HCT116 (cell line): ENCODE data around the gene NETO1. TPM values are rescaled to one million over a fixed set of nuclear protein-coding genes. Genes with fewer than 3 reads are reported as not detected.

Experiments
- ATAC-seq: fragments of 200-7000 bp; cut with Tn5 transposase; 2 replicates; pipeline ENCODE4 v1.9.1; 2020; ENCODE audit warnings: mild to moderate bottlenecking, moderate library complexity
- BruUV-seq: library from RNA; stranded (reverse); fragments of 400-500 nt; replicated peaks from 2 replicates; lab custom pipeline; 2021; lab: Mats Ljungman, UMichigan
- CTCF ChIA-PET: fragments of 300-600 bp; sonication (Branson Sonifier 250); formaldehyde crosslinking; loops from one replicate; lab custom pipeline; 2021; ENCODE audit warnings: antibody characterized with exemption; lab: Charles Lee
- POLR2A ChIA-PET: fragments of 300-600, 350-600 bp; sonication (Branson Sonifier 250); formaldehyde crosslinking; loops from one replicate; lab custom pipeline; 2021; ENCODE audit warnings: antibody characterized with exemption; lab: Charles Lee
- RAD21 ChIA-PET, 2 experiments: fragments of 300-600 bp; sonication (Branson Sonifier 250); formaldehyde crosslinking; loops; one replicate each; lab custom pipeline; 2023; ENCODE audit warnings: low total read pairs in 2 of 2; ENCODE audit not compliant: uncharacterized antibody in 2 of 2, unreplicated experiment in 2 of 2, low non-redundant PET in 1 of 2; lab: Charles Lee
- DNase-seq: peaks from one replicate; pipeline ENCODE4 v3.0.0-alpha.2; 2010; ENCODE audit warnings: low read depth, low spot score
- H2AFZ ChIP-seq: fragments of 200-600 bp; shearing (Covaris generic), sonication (generic); 2 replicates; pipeline ENCODE4 v1.6.1; 2017; ENCODE audit warnings: low read depth, mixed run types, mixed read lengths, antibody characterized with exemption, low read length; ENCODE audit not compliant: poor library complexity, severe bottlenecking
- H3K27ac ChIP-seq: 2 replicates; pipeline ENCODE4 v1.5.1; 2012; ENCODE audit warnings: low read depth, low read length
- H3K27me3 ChIP-seq: fragments of 200-600 bp; sonication (generic); 2 replicates; pipeline ENCODE4 v1.6.1; 2016; ENCODE audit warnings: mixed run types, low read length, mixed read lengths; ENCODE audit not compliant: insufficient read depth
- H3K36me3 ChIP-seq, 2 experiments: fragments of 200-500 bp in 1 of 2; fragments of 200-600 bp in 1 of 2; sonication (Bioruptor generic) in 1 of 2; sonication (generic) in 1 of 2; 2 replicates each; pipeline versions ENCODE4 v1.5.1 to v1.6.1; 2014 to 2016; ENCODE audit warnings: low read length in 2 of 2, inconsistent platforms in 1 of 2, mixed read lengths in 1 of 2, mixed run types in 1 of 2; ENCODE audit not compliant: insufficient read depth in 2 of 2, control insufficient read depth in 1 of 2
- H3K4me1 ChIP-seq, 2 experiments: fragments of 200-600 bp in 1 of 2; sonication (generic) in 1 of 2; 2 replicates each; pipeline versions ENCODE4 v1.5.1 to v1.6.1; 2012 to 2017; ENCODE audit warnings: low read length in 2 of 2, inconsistent platforms in 1 of 2, mild to moderate bottlenecking in 1 of 2, mixed read lengths in 1 of 2, mixed run types in 1 of 2, moderate library complexity in 1 of 2; ENCODE audit not compliant: insufficient read depth in 2 of 2, control insufficient read depth in 1 of 2
- H3K4me2 ChIP-seq: fragments of 200-600 bp; sonication (generic); 2 replicates; pipeline ENCODE4 v1.6.1; 2017; ENCODE audit warnings: mixed run types, low read length, mixed read lengths
- H3K4me3 ChIP-seq, 2 experiments: fragments of 200-600 bp in 1 of 2; sonication (generic) in 1 of 2; replicated peaks in 1 of 2; 2 replicates each; pipeline ENCODE4 v1.5.1; 2011 to 2016; ENCODE audit warnings: low read length in 2 of 2, control low read depth in 1 of 2, low read depth in 1 of 2, mild to moderate bottlenecking in 1 of 2, mixed read lengths in 1 of 2, mixed run types in 1 of 2
- H3K79me2 ChIP-seq: fragments of 200-600 bp; sonication (generic); 2 replicates; pipeline ENCODE4 v1.6.1; 2017; ENCODE audit warnings: mild to moderate bottlenecking, mixed run types, low read length, moderate library complexity, mixed read lengths; ENCODE audit not compliant: insufficient read depth
- H3K9ac ChIP-seq: fragments of 200-600 bp; sonication (generic); 2 replicates; pipeline ENCODE4 v1.6.1; 2016; ENCODE audit warnings: low read length, mixed read lengths
- H3K9me2 ChIP-seq: fragments of 200-600 bp; sonication (generic), shearing (Covaris generic); 2 replicates; pipeline ENCODE4 v1.6.1; 2017; ENCODE audit warnings: mixed run types, mild to moderate bottlenecking, moderate library complexity; ENCODE audit not compliant: insufficient read depth
- H3K9me3 ChIP-seq, 2 experiments: fragments of 200-500 bp in 1 of 2; fragments of 200-600 bp in 1 of 2; sonication (Bioruptor generic) in 1 of 2; sonication (generic) in 1 of 2; 2 replicates each; pipeline ENCODE4 v1.6.1; 2014 to 2017; ENCODE audit warnings: low read length in 2 of 2, mixed read lengths in 2 of 2, inconsistent platforms in 1 of 2, low read depth in 1 of 2, mild to moderate bottlenecking in 1 of 2, mixed run types in 1 of 2, moderate library complexity in 1 of 2; ENCODE audit not compliant: control insufficient read depth in 1 of 2, insufficient read depth in 1 of 2
- H4K20me1 ChIP-seq: fragments of 200-600 bp; sonication (generic), shearing (Covaris generic); 2 replicates; pipeline ENCODE4 v1.6.1; 2017; ENCODE audit warnings: mixed run types, mild to moderate bottlenecking, moderate library complexity; ENCODE audit not compliant: insufficient read depth
- CBX3 ChIP-seq: IDR thresholded peaks from 2 replicates; pipeline ENCODE4 v1.6.1; 2012; ENCODE audit warnings: low read depth
- CEBPB ChIP-seq: IDR thresholded peaks from 2 replicates; pipeline ENCODE4 v1.6.1; 2012; ENCODE audit warnings: low read depth
- EGR1 ChIP-seq: IDR thresholded peaks from 2 replicates; pipeline ENCODE4 v1.6.1; 2012; ENCODE audit warnings: low read depth
- ELF1 ChIP-seq: IDR thresholded peaks from 2 replicates; pipeline ENCODE4 v1.6.1; 2012; ENCODE audit warnings: low read depth, borderline replicate concordance
- EZH2 ChIP-seq: fragments of 200-600 bp; sonication (generic); IDR thresholded peaks from 2 replicates; pipeline ENCODE4 v1.6.1; 2017; ENCODE audit warnings: antibody characterized with exemption, mixed run types
- EZH2phosphoT487 ChIP-seq: fragments of 200-600 bp; IDR thresholded peaks from 2 replicates; pipeline ENCODE4 v1.6.1; 2018; ENCODE audit warnings: antibody characterized with exemption, borderline replicate concordance
- FOSL1 ChIP-seq: IDR thresholded peaks from 2 replicates; pipeline ENCODE4 v1.6.1; 2012; ENCODE audit warnings: low read depth
- POLR2A ChIP-seq: IDR thresholded peaks from 2 replicates; pipeline ENCODE4 v1.7.0; 2011; ENCODE audit warnings: borderline replicate concordance; ENCODE audit not compliant: insufficient read depth, insufficient read length; ENCODE audit errors: extremely low read depth
- POLR2AphosphoS5 ChIP-seq: IDR thresholded peaks from 2 replicates; pipeline ENCODE4 v1.6.1; 2011; ENCODE audit warnings: mild to moderate bottlenecking, low read depth, low read length, moderate library complexity
- RAD21 ChIP-seq: IDR thresholded peaks from 2 replicates; pipeline ENCODE4 v1.6.1; 2012; ENCODE audit warnings: low read depth, mild to moderate bottlenecking
- SIN3A ChIP-seq: IDR thresholded peaks from 2 replicates; pipeline ENCODE4 v1.6.1; 2012; ENCODE audit warnings: low read depth
- SP1 ChIP-seq: IDR thresholded peaks from 2 replicates; pipeline ENCODE4 v1.6.1; 2012; ENCODE audit warnings: low read depth
- TCF7L2 ChIP-seq: IDR thresholded peaks from 2 replicates; pipeline ENCODE4 v1.7.0; 2011; ENCODE audit warnings: borderline replicate concordance, inconsistent platforms; ENCODE audit not compliant: insufficient read depth, insufficient read length; ENCODE audit errors: extremely low read depth
- ZFX ChIP-seq: fragments of 450-650 bp; IDR thresholded peaks from 2 replicates; pipeline ENCODE4 v1.6.1; 2017
- intact Hi-C: fragments of 100-400 bp; cut with micrococcal nuclease; formaldehyde crosslinking; loops from 2 replicates; pipeline ENCODE4 v1.10.0; 2022
- total RNA-seq: library from RNA; stranded (reverse); gene quantifications from one replicate; pipeline ENCODE4 v1.2.1, GENCODE V29; 2021; ENCODE audit not compliant: unreplicated experiment
- TF ChIP-seq, protein P1 (sequence below): IDR thresholded peaks from 2 replicates; pipeline ENCODE4 v1.6.1; 2012
- TF ChIP-seq, protein P2 (sequence below): IDR thresholded peaks from 2 replicates; pipeline ENCODE4 v1.6.1; 2012; ENCODE audit warnings: low read depth
- TF ChIP-seq, protein P3 (sequence below), 3 experiments: fragments of 200-600 bp in 1 of 3; sonication (generic) in 1 of 3; IDR thresholded peaks in 2 of 3; conservative IDR thresholded peaks in 1 of 3; 2 replicates each; pipeline ENCODE4 v1.5.1; 2012 to 2017; ENCODE audit warnings: low read depth in 2 of 3, low read length in 2 of 3, antibody characterized with exemption in 1 of 3, borderline replicate concordance in 1 of 3, control low read depth in 1 of 3, mild to moderate bottlenecking in 1 of 3, mixed read lengths in 1 of 3, mixed run types in 1 of 3, moderate library complexity in 1 of 3; ENCODE audit not compliant: insufficient read depth in 1 of 3

NETO1 gene
- total RNA-seq, 1 experiment from 2014 or later: not detected

DNA sequence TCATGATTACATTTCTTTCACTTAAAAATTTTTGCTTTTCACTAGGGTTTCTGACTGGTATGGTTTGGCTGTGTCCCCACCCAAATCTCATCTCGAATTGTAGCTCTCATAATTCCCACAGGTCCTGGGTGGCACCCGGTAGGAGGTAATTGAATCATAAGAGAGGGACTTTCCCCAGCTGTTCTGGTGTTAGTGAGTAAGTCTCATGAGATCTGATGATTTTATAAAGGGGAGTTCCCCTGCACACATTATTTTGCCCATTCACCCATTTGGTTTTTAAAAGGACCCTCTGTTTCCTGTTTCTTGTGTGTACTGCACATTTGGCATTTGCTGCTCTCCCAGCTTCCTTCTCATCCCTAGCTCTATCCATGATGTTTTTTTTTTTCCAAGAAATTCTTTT lies 27.8 kb upstream of the NETO1 start:
- Histone ChIP-seq H3K79me2 (no peaks in the 10 kb centered on the region), H3K9me2 (no peaks in the 10 kb centered on the region), H3K4me1 (no peaks in the 10 kb centered on the region), H4K20me1 (no peaks in the 10 kb centered on the region), H3K4me3 (no peak overlapping the region), H3K27ac (no peak overlapping the region), H3K9me3 (peaks cover 3 to 39% of the 10 kb centered on the region in 2 experiments; a peak in 2 of 4 replicates), H3K9ac (no peak overlapping the region), H2AFZ (no peak overlapping the region), H3K4me2 (no peak overlapping the region), H3K27me3 (no peaks in the 10 kb centered on the region), H3K36me3 (no peaks in the 10 kb centered on the region)
- POLR2A ChIA-PET: no interaction called here
- CTCF ChIA-PET: no interaction called here
- intact Hi-C loops: no loop called here
- TF ChIP-seq, protein P1, sequence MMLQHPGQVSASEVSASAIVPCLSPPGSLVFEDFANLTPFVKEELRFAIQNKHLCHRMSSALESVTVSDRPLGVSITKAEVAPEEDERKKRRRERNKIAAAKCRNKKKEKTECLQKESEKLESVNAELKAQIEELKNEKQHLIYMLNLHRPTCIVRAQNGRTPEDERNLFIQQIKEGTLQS: no peak
- no peak for TF ChIP-seq FOSL1
- TF ChIP-seq, protein P2, sequence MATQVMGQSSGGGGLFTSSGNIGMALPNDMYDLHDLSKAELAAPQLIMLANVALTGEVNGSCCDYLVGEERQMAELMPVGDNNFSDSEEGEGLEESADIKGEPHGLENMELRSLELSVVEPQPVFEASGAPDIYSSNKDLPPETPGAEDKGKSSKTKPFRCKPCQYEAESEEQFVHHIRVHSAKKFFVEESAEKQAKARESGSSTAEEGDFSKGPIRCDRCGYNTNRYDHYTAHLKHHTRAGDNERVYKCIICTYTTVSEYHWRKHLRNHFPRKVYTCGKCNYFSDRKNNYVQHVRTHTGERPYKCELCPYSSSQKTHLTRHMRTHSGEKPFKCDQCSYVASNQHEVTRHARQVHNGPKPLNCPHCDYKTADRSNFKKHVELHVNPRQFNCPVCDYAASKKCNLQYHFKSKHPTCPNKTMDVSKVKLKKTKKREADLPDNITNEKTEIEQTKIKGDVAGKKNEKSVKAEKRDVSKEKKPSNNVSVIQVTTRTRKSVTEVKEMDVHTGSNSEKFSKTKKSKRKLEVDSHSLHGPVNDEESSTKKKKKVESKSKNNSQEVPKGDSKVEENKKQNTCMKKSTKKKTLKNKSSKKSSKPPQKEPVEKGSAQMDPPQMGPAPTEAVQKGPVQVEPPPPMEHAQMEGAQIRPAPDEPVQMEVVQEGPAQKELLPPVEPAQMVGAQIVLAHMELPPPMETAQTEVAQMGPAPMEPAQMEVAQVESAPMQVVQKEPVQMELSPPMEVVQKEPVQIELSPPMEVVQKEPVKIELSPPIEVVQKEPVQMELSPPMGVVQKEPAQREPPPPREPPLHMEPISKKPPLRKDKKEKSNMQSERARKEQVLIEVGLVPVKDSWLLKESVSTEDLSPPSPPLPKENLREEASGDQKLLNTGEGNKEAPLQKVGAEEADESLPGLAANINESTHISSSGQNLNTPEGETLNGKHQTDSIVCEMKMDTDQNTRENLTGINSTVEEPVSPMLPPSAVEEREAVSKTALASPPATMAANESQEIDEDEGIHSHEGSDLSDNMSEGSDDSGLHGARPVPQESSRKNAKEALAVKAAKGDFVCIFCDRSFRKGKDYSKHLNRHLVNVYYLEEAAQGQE: no peak
- no peak for TF ChIP-seq RAD21
- no peak for TF ChIP-seq ZFX
- TF ChIP-seq EGR1: no peak
- DNase-seq (no peak), ATAC-seq (no peak)
- RAD21 ChIA-PET: no interaction called here
- no TSS peak for BruUV-seq

DNA sequence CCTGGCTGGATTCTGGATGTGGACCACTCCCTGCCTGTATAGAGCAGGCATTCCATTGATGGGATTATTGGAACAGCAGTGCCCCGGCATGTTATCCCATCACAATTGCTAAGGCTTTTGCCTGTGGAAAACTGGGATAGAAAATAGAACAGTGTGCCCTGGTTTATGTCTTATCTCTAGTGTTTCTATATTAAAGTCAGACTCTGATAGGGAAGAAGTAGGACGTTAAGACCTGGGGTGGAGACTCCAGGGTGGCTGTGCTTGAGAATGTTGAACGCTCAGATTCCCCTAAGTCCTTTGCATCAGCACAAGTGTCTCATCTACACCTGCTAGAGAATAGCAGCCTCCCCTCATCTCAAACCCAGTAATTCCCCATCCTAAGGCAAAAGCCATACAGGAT lies 10.8 kb upstream of the NETO1 start:
- Histone ChIP-seq H3K4me1 (no peaks in the 10 kb centered on the region), H3K27ac (no peak overlapping the region), H3K9ac (no peak overlapping the region), H3K9me3 (peaks cover 0 to 20% of the 10 kb centered on the region in 2 experiments; a peak in 3 of 4 replicates), H3K4me2 (no peak overlapping the region), H3K36me3 (no peaks in the 10 kb centered on the region), H3K4me3 (no peak overlapping the region), H4K20me1 (no peaks in the 10 kb centered on the region), H3K79me2 (no peaks in the 10 kb centered on the region), H3K9me2 (no peaks in the 10 kb centered on the region), H3K27me3 (no peaks in the 10 kb centered on the region), H2AFZ (no peak overlapping the region)
- BruUV-seq: no TSS peak
- DNase-seq (no peak), ATAC-seq (no peak)
- RAD21 ChIA-PET: no interaction called here
- intact Hi-C loops: no loop called here
- POLR2A ChIA-PET: no interaction called here
- CTCF ChIA-PET: no interaction called here
- TF ChIP-seq ELF1 (no peak), FOSL1 (no peak), CEBPB (no peak), POLR2AphosphoS5 (no peak), SP1 (no peak), TCF7L2 (no peak), EZH2phosphoT487 (no peak), EZH2 (no peak), SIN3A (no peak), CBX3 (no peak), POLR2A (no peak)
- TF ChIP-seq, protein P3, sequence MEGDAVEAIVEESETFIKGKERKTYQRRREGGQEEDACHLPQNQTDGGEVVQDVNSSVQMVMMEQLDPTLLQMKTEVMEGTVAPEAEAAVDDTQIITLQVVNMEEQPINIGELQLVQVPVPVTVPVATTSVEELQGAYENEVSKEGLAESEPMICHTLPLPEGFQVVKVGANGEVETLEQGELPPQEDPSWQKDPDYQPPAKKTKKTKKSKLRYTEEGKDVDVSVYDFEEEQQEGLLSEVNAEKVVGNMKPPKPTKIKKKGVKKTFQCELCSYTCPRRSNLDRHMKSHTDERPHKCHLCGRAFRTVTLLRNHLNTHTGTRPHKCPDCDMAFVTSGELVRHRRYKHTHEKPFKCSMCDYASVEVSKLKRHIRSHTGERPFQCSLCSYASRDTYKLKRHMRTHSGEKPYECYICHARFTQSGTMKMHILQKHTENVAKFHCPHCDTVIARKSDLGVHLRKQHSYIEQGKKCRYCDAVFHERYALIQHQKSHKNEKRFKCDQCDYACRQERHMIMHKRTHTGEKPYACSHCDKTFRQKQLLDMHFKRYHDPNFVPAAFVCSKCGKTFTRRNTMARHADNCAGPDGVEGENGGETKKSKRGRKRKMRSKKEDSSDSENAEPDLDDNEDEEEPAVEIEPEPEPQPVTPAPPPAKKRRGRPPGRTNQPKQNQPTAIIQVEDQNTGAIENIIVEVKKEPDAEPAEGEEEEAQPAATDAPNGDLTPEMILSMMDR (IDR thresholded peaks at IDR 0.05 in 2 of 3, conservative IDR thresholded peaks at IDR 0.05 in 1 of 3; ENCODE audit: borderline replicate concordance in 1 of 3, insufficient read depth in 1 of 3, low read depth in 2 of 3, low read length in 2 of 3): no peak
- TF ChIP-seq, protein P1: no peak
